Osteocyte (in vitro differentiated cells): Measurements from ENCODE around the gene FBXW5. TPM values are rescaled to one million over a fixed set of nuclear protein-coding genes. Genes with fewer than 3 reads are reported as not detected.

Experiments used
- DNase-seq: peaks from one replicate; pipeline ENCODE4 v3.0.0; 2021; ENCODE audit warnings: mixed read lengths; ENCODE audit not compliant: unreplicated experiment; ENCODE audit errors: extremely low spot score
- H3K27ac Mint-ChIP-seq: one replicate; pipeline ENCODE4 v1.8.0; 2021; ENCODE audit warnings: mild to moderate bottlenecking, mixed read lengths; ENCODE audit not compliant: unreplicated experiment
- H3K27me3 Mint-ChIP-seq: one replicate; pipeline ENCODE4 v1.8.0; 2021; ENCODE audit warnings: mixed read lengths; ENCODE audit not compliant: unreplicated experiment
- H3K36me3 Mint-ChIP-seq: one replicate; pipeline ENCODE4 v1.8.0; 2021; ENCODE audit warnings: mixed read lengths; ENCODE audit not compliant: unreplicated experiment
- H3K4me1 Mint-ChIP-seq: one replicate; pipeline ENCODE4 v1.8.0; 2021; ENCODE audit warnings: mixed read lengths; ENCODE audit not compliant: unreplicated experiment
- H3K4me3 Mint-ChIP-seq: one replicate; pipeline ENCODE4 v1.8.0; 2021; ENCODE audit warnings: mild to moderate bottlenecking, moderate library complexity, mixed read lengths; ENCODE audit not compliant: unreplicated experiment
- H3K9me3 Mint-ChIP-seq: one replicate; pipeline ENCODE4 v1.8.0; 2021; ENCODE audit warnings: mixed read lengths; ENCODE audit not compliant: unreplicated experiment
- CTCF ChIP-seq: fragments of 200-600 bp; sonication (generic); IDR thresholded peaks from 2 replicates; pipeline ENCODE4 v1.5.0; 2021; ENCODE audit warnings: antibody characterized with exemption, mild to moderate bottlenecking, moderate library complexity
- total RNA-seq: library from RNA; stranded (reverse); gene quantifications from 2 replicates; pipeline ENCODE4 v1.2.1, GENCODE V29; 2021

Gene FBXW5
- total RNA-seq, 1 donor from 2014 or later = 84.4 TPM

GRCh38 chr9:136949817-136950655, 5.5 kb upstream of the FBXW5 start:
- Mint-ChIP-seq H3K4me3 (peak overlapping the region; percentile 74), H3K9me3 (no peaks in the 10 kb centered on the region), H3K4me1 (peaks cover 8% of the 10 kb centered on the region), H3K27me3 (no peaks in the 10 kb centered on the region), H3K27ac (peak overlapping the region; percentile 67), H3K36me3 (no peaks in the 10 kb centered on the region)
- no peak for TF ChIP-seq CTCF
- peak; percentile 96 for DNase-seq

- DNase-seq = no peak
- Mint-ChIP-seq H3K9me3 (no peaks in the 10 kb centered on the region), H3K36me3 (no peaks in the 10 kb centered on the region), H3K27me3 (no peaks in the 10 kb centered on the region), H3K27ac (peak overlapping the region; percentile 67), H3K4me3 (peak overlapping the region; percentile 74), H3K4me1 (peaks cover 11% of the 10 kb centered on the region)
- TF ChIP-seq CTCF = no peak
These were observed 4.8 kb upstream of the FBXW5 start for GRCh38 chr9:136949239-136949816.

- Mint-ChIP-seq H3K9me3 (no peaks in the 10 kb centered on the region), H3K36me3 (no peaks in the 10 kb centered on the region), H3K4me3 (peak overlapping the region; percentile 27), H3K27me3 (no peaks in the 10 kb centered on the region), H3K27ac (peak overlapping the region; percentile 18), H3K4me1 (peaks cover 11% of the 10 kb centered on the region)
- peak; percentile 50 for TF ChIP-seq CTCF
- no peak for DNase-seq
These were observed 3.5 kb upstream of the FBXW5 start for GRCh38 chr9:136947955-136948510.

- Mint-ChIP-seq H3K4me3 (no peak overlapping the region), H3K27ac (no peak overlapping the region), H3K4me1 (peaks cover 11% of the 10 kb centered on the region), H3K36me3 (no peaks in the 10 kb centered on the region), H3K27me3 (no peaks in the 10 kb centered on the region), H3K9me3 (no peaks in the 10 kb centered on the region)
- TF ChIP-seq CTCF = no peak
- no peak for DNase-seq
These were observed 2.7 kb upstream of the FBXW5 start for GRCh38 chr9:136947028-136947891.
